ENCODE measurements around the gene GEMIN7. TPM values are rescaled to one million over a fixed set of nuclear protein-coding genes. Genes with fewer than 3 reads are reported as not detected.

GEMIN7 gene
- total RNA-seq, 1 experiment from 2014 or later: 29.6 TPM

- peaks cover 19% of the 10 kb centered on the region for H3K4me1 ChIP-seq (replicated peaks; ENCODE audit: insufficient read depth)
- no peak for TF ChIP-seq CTCF (conservative IDR thresholded peaks at IDR 0.05)
- no peak for TF ChIP-seq EZH2 (IDR thresholded peaks at IDR 0.05; ENCODE audit: low read depth)
- H3K4me2 ChIP-seq: no peak overlapping the region
- BruUV-seq (replicated peaks): no TSS peak
- H3K27me3 ChIP-seq (ENCODE audit: insufficient read depth, low read depth): no peaks in the 10 kb centered on the region
- ChIA-PET POLR2A (ENCODE audit: unreplicated experiment) (no interaction called here), CTCF (interaction anchor here (0.6 kb wide), 1 partner anchor 67 kb away, joined by 3 read pairs; no protein-coding TSS in a partner anchor)
- H3K9me3 ChIP-seq (ENCODE audit: insufficient read depth, low read depth): no peaks in the 10 kb centered on the region
- no peak overlapping the region for H2AFZ ChIP-seq
- no peaks in the 10 kb centered on the region for H3K9me2 ChIP-seq (ENCODE audit: insufficient read depth)
- peaks cover 55% of the 10 kb centered on the region for H3K79me2 ChIP-seq (ENCODE audit: low read depth)
- H3K27ac ChIP-seq: no peak overlapping the region
- no peak overlapping the region for H3K4me3 ChIP-seq
- H3K36me3 ChIP-seq (ENCODE audit: low read depth): no peaks in the 10 kb centered on the region; the same call in 1 of the 2 replicates
- DNase-seq: no peak
- peaks cover 31% of the 10 kb centered on the region for H4K20me1 ChIP-seq (ENCODE audit: insufficient read depth)
- intact Hi-C loops (cut with micrococcal nuclease; ENCODE audit: unreplicated experiment): no loop called here
- peaks cover 14% of the 10 kb centered on the region for H3F3A ChIP-seq (ENCODE audit: insufficient read depth, low read depth)
Measured at GRCh38 chr19:45082170-45082569, 3.1 kb downstream of the GEMIN7 start.

- Histone ChIP-seq H3K27me3 (ENCODE audit: insufficient read depth, low read depth) (no peaks in the 10 kb centered on the region), H3K27ac (no peak overlapping the region), H3K4me2 (no peak overlapping the region), H4K20me1 (ENCODE audit: insufficient read depth) (peaks cover 25% of the 10 kb centered on the region), H3K79me2 (ENCODE audit: low read depth) (peaks cover 31% of the 10 kb centered on the region), H3K4me1 (replicated peaks; ENCODE audit: insufficient read depth) (no peaks in the 10 kb centered on the region), H2AFZ (no peak overlapping the region), H3K9me3 (ENCODE audit: insufficient read depth, low read depth) (no peaks in the 10 kb centered on the region), H3K36me3 (ENCODE audit: low read depth) (peaks cover 4% of the 10 kb centered on the region; the same call in 1 of the 2 replicates), H3K4me3 (no peak overlapping the region), H3K9me2 (ENCODE audit: insufficient read depth) (no peaks in the 10 kb centered on the region), H3F3A (ENCODE audit: insufficient read depth, low read depth) (peaks cover 24% of the 10 kb centered on the region)
- ChIA-PET CTCF (no interaction called here), POLR2A (ENCODE audit: unreplicated experiment) (no interaction called here)
- DNase-seq: no peak
- intact Hi-C loops (cut with micrococcal nuclease; ENCODE audit: unreplicated experiment): no loop called here
- no peak for TF ChIP-seq EZH2 (IDR thresholded peaks at IDR 0.05; ENCODE audit: low read depth)
- TF ChIP-seq CTCF (conservative IDR thresholded peaks at IDR 0.05): no peak
- no TSS peak for BruUV-seq (replicated peaks)
Measured at GRCh38 chr19:45086480-45086879, 7.4 kb downstream of the GEMIN7 start.

GRCh38 chr19:45087531-45087930, 8.5 kb downstream of the GEMIN7 start:
- H3K27me3 ChIP-seq (ENCODE audit: insufficient read depth, low read depth): no peaks in the 10 kb centered on the region
- H4K20me1 ChIP-seq (ENCODE audit: insufficient read depth): peaks cover 22% of the 10 kb centered on the region
- H3K4me3 ChIP-seq: no peak overlapping the region
- H3K27ac ChIP-seq: no peak overlapping the region
- no TSS peak for BruUV-seq (replicated peaks)
- ChIA-PET POLR2A (ENCODE audit: unreplicated experiment) (no interaction called here), CTCF (interaction anchor here (0.6 kb wide), 1 partner anchor 452 kb away, joined by 3 read pairs; no protein-coding TSS in a partner anchor)
- H3K4me2 ChIP-seq: no peak overlapping the region
- H3K79me2 ChIP-seq (ENCODE audit: low read depth): peaks cover 21% of the 10 kb centered on the region
- H3F3A ChIP-seq (ENCODE audit: insufficient read depth, low read depth): peaks cover 32% of the 10 kb centered on the region
- TF ChIP-seq CTCF (conservative IDR thresholded peaks at IDR 0.05) (no peak), EZH2 (IDR thresholded peaks at IDR 0.05; ENCODE audit: low read depth) (no peak)
- no peak overlapping the region for H2AFZ ChIP-seq
- intact Hi-C loops (cut with micrococcal nuclease; ENCODE audit: unreplicated experiment): no loop called here
- no peaks in the 10 kb centered on the region for H3K9me2 ChIP-seq (ENCODE audit: insufficient read depth)
- no peaks in the 10 kb centered on the region for H3K9me3 ChIP-seq (ENCODE audit: insufficient read depth, low read depth)
- H3K36me3 ChIP-seq (ENCODE audit: low read depth): peaks cover 4% of the 10 kb centered on the region; the same call in 1 of the 2 replicates
- DNase-seq: no peak
- no peaks in the 10 kb centered on the region for H3K4me1 ChIP-seq (replicated peaks; ENCODE audit: insufficient read depth)
